IMR-90 (cell line): ENCODE data around the gene ARNT2. TPM values are rescaled to one million over a fixed set of nuclear protein-coding genes. Genes with fewer than 3 reads are reported as not detected.

Experiments
- ATAC-seq: fragments of 200-7000 bp; cut with Tn5 transposase; 2 replicates; pipeline ENCODE4 v1.9.1; 2020; ENCODE audit warnings: low read depth, mild to moderate bottlenecking, moderate library complexity
- BruUV-seq: library from RNA; stranded (reverse); fragments of 400-500 nt; replicated peaks from 2 replicates; lab custom pipeline; 2021; lab: Mats Ljungman, UMichigan
- CTCF ChIA-PET: fragments of 300-600 bp; formaldehyde crosslinking; extraction: SDS; loops from one replicate; lab custom pipeline; 2021; ENCODE audit warnings: antibody characterized with exemption; lab: Yijun Ruan, JAX
- POLR2A ChIA-PET: fragments of 300-600 bp; sonication (Branson Sonifier 250); formaldehyde crosslinking; loops from one replicate; lab custom pipeline; 2022; ENCODE audit warnings: antibody characterized with exemption; ENCODE audit not compliant: unreplicated experiment; lab: Charles Lee
- DNase-seq: peaks from one replicate; pipeline ENCODE4 v3.0.0; 2013
- H2AFZ ChIP-seq: replicated peaks from 2 replicates; pipeline ENCODE3; 2013; ENCODE audit warnings: low read length, mild to moderate bottlenecking; ENCODE audit not compliant: poor library complexity
- H2AK5ac ChIP-seq: 2 replicates; pipeline ENCODE4 v1.6.1; 2013; ENCODE audit warnings: low read depth, low read length, inconsistent platforms
- H2AK9ac ChIP-seq: replicated peaks from 2 replicates; pipeline ENCODE3; 2013; ENCODE audit warnings: mild to moderate bottlenecking, low read depth, low read length, moderate library complexity; ENCODE audit not compliant: poor library complexity
- H2BK120ac ChIP-seq: 2 replicates; pipeline ENCODE4 v1.6.1; 2013; ENCODE audit warnings: low read depth, low read length, inconsistent platforms
- H2BK15ac ChIP-seq: 3 replicates; pipeline ENCODE4 v1.6.1; 2013; ENCODE audit warnings: low read depth, low read length, inconsistent platforms
- H2BK20ac ChIP-seq: 2 replicates; pipeline ENCODE4 v1.6.1; 2013; ENCODE audit warnings: low read depth, mild to moderate bottlenecking, inconsistent platforms, low read length, moderate library complexity
- H2BK5ac ChIP-seq: 2 replicates; pipeline ENCODE4 v1.6.1; 2013; ENCODE audit warnings: mild to moderate bottlenecking, low read depth, low read length, inconsistent platforms; ENCODE audit not compliant: poor library complexity, severe bottlenecking
- H3K14ac ChIP-seq: replicated peaks from 2 replicates; pipeline ENCODE4 v1.6.1; 2013; ENCODE audit warnings: low read depth, low read length, inconsistent platforms
- H3K18ac ChIP-seq: 2 replicates; pipeline ENCODE4 v1.6.1; 2013; ENCODE audit warnings: low read depth, low read length, control low read depth
- H3K23ac ChIP-seq: 2 replicates; pipeline ENCODE4 v1.6.1; 2013; ENCODE audit warnings: low read depth, low read length, inconsistent platforms
- H3K27ac ChIP-seq: 2 replicates; pipeline ENCODE4 v1.5.1; 2013; ENCODE audit warnings: mild to moderate bottlenecking, control low read depth, low read length; ENCODE audit not compliant: insufficient read depth
- H3K27me3 ChIP-seq: 2 replicates; pipeline ENCODE4 v1.6.1; 2013; ENCODE audit warnings: low read length; ENCODE audit not compliant: control insufficient read depth, insufficient read depth
- H3K36me3 ChIP-seq: 2 replicates; pipeline ENCODE4 v1.6.1; 2013; ENCODE audit warnings: low read length, mixed read lengths; ENCODE audit not compliant: control insufficient read depth, insufficient read depth
- H3K4ac ChIP-seq: 2 replicates; pipeline ENCODE4 v1.6.1; 2013; ENCODE audit warnings: low read depth, low read length, inconsistent platforms
- H3K4me1 ChIP-seq: 2 replicates; pipeline ENCODE4 v1.6.1; 2013; ENCODE audit warnings: low read length, mixed read lengths; ENCODE audit not compliant: control insufficient read depth, insufficient read depth
- H3K4me2 ChIP-seq: 2 replicates; pipeline ENCODE4 v1.6.1; 2013; ENCODE audit warnings: low read depth, mild to moderate bottlenecking, control low read depth, low read length, moderate library complexity
- H3K4me3 ChIP-seq: 2 replicates; pipeline ENCODE4 v1.5.1; 2013; ENCODE audit warnings: low read depth, mild to moderate bottlenecking, control low read depth, low read length, moderate library complexity; ENCODE audit not compliant: insufficient read depth
- H3K56ac ChIP-seq: 2 replicates; pipeline ENCODE4 v1.6.1; 2013; ENCODE audit warnings: low read length, inconsistent platforms; ENCODE audit not compliant: insufficient read depth; ENCODE audit errors: extremely low read depth
- H3K79me1 ChIP-seq, 2 experiments: 2 replicates each; pipeline ENCODE4 v1.6.1; 2013; ENCODE audit warnings: low read length in 2 of 2, inconsistent platforms in 1 of 2, low read depth in 1 of 2
- H3K9ac ChIP-seq: 2 replicates; pipeline ENCODE4 v1.6.1; 2013; ENCODE audit warnings: low read depth, low read length, control low read depth
- H3K9me1 ChIP-seq: 2 replicates; pipeline ENCODE4 v1.6.1; 2013; ENCODE audit warnings: low read length, inconsistent platforms; ENCODE audit not compliant: insufficient read depth
- H3K9me3 ChIP-seq: 2 replicates; pipeline ENCODE4 v1.6.1; 2013; ENCODE audit warnings: low read length; ENCODE audit not compliant: control insufficient read depth, insufficient read depth
- H4K20me1 ChIP-seq: 2 replicates; pipeline ENCODE4 v1.6.1; 2013; ENCODE audit warnings: low read length, inconsistent platforms; ENCODE audit not compliant: insufficient read depth
- H4K5ac ChIP-seq: 2 replicates; pipeline ENCODE4 v1.6.1; 2013; ENCODE audit warnings: mild to moderate bottlenecking, low read depth, low read length, control low read depth
- H4K8ac ChIP-seq, 2 experiments: 2 replicates each; pipeline ENCODE4 v1.6.1; 2013; ENCODE audit warnings: low read depth in 2 of 2, low read length in 2 of 2, control low read depth in 1 of 2, inconsistent platforms in 1 of 2
- H4K91ac ChIP-seq: 2 replicates; pipeline ENCODE4 v1.6.1; 2013; ENCODE audit warnings: low read depth, low read length, inconsistent platforms; ENCODE audit not compliant: insufficient read depth
- BHLHE40 ChIP-seq: fragments of 150-350 bp; IDR thresholded peaks from 2 replicates; pipeline ENCODE4 v1.6.1; 2016; ENCODE audit warnings: mild to moderate bottlenecking, low read depth, low read length
- CHD1 ChIP-seq: IDR thresholded peaks from 2 replicates; pipeline ENCODE4 v1.6.1; 2012; ENCODE audit warnings: low read depth, low read length, improper control_type of control experiment
- ELK1 ChIP-seq: fragments of 150-350 bp; IDR thresholded peaks from 2 replicates; pipeline ENCODE4 v1.6.1; 2016; ENCODE audit warnings: low read depth, mild to moderate bottlenecking, low read length, moderate library complexity, borderline replicate concordance
- FOS ChIP-seq: fragments of 150-350 bp; IDR thresholded peaks from 2 replicates; pipeline ENCODE4 v1.6.1; 2016; ENCODE audit warnings: low read depth, low read length
- MAFK ChIP-seq: IDR thresholded peaks from 2 replicates; pipeline ENCODE4 v1.6.1; 2012; ENCODE audit warnings: low read depth, low read length, improper control_type of control experiment
- MAZ ChIP-seq: IDR thresholded peaks from 2 replicates; pipeline ENCODE4 v1.6.1; 2012; ENCODE audit warnings: low read depth, mild to moderate bottlenecking, low read length, improper control_type of control experiment, moderate library complexity, borderline replicate concordance
- MXI1 ChIP-seq: IDR thresholded peaks from 2 replicates; pipeline ENCODE4 v1.6.1; 2012; ENCODE audit warnings: low read depth, mild to moderate bottlenecking, low read length, moderate library complexity, borderline replicate concordance
- NFE2L2 ChIP-seq: fragments of 150-350 bp; IDR thresholded peaks from 2 replicates; pipeline ENCODE4 v1.6.1; 2016; ENCODE audit warnings: low read depth, mild to moderate bottlenecking, low read length
- POLR2A ChIP-seq: IDR thresholded peaks from 2 replicates; pipeline ENCODE4 v1.6.1; 2012; ENCODE audit warnings: mild to moderate bottlenecking, low read depth, low read length
- RFX5 ChIP-seq: IDR thresholded peaks from 2 replicates; pipeline ENCODE4 v1.8.0; 2012; ENCODE audit warnings: low read depth, mild to moderate bottlenecking, low read length, moderate library complexity
- WGBS, 2 experiments: methylation state at CpG; one replicate each; pipeline versions ENCODE4 v1.1.5 to v1.1.7; 2013; ENCODE audit warnings: missing lambda C conversion rate in 2 of 2; ENCODE audit not compliant: insufficient read length in 1 of 2; ENCODE audit errors: extremely low coverage in 2 of 2; 5-methylcytosine and 5-hydroxymethylcytosine counted together
- dilution Hi-C: fragments of 300-500 bp; cut with HindIII; formaldehyde crosslinking; loops from one replicate; pipeline ENCODE4 v1.14.3; 2018; ENCODE audit warnings: low sequenced_read_pairs; ENCODE audit not compliant: unreplicated experiment
- in situ Hi-C: fragments of 300-500 bp; cut with MboI; formaldehyde crosslinking; loops from 3 replicates; pipeline ENCODE4 v1.14.3; 2019; ENCODE audit warnings: low sequenced_read_pairs, inconsistent platforms, mixed read lengths
- intact Hi-C: fragments of 100-400 bp; cut with micrococcal nuclease; formaldehyde crosslinking; loops from 2 replicates; pipeline ENCODE4 v1.10.0; 2022
- polyA plus RNA-seq, 3 experiments: library from polyadenylated mRNA; depleted of rRNA; stranded (reverse); fragments of >200 nt; gene quantifications; 2 replicates each; pipeline ENCODE4 v1.2.3, GENCODE V29; 2012; ENCODE audit warnings: low replicate concordance in 1 of 3
- total RNA-seq: library from RNA; depleted of rRNA; stranded (reverse); fragments of >200 nt; gene quantifications from 2 replicates; pipeline ENCODE4 v1.2.3, GENCODE V29; 2012

ARNT2 gene
- total and polyA plus RNA-seq, 2 of the 4 experiments (the other 2 are of a cell fraction): 18.2 to 19.0 TPM

- no peak overlapping the region for H2BK5ac ChIP-seq
- peak overlapping the region; percentile 11; the same call in 1 of the 2 replicates for H2BK120ac ChIP-seq
- peaks cover 13% of the 10 kb centered on the region; the same call in 1 of the 2 replicates for H3K4me1 ChIP-seq
- H2AK5ac ChIP-seq: 0 out of 2 replicates have a peak overlapping the region, but pooled peaks have one; percentile 4
- H3K4me3 ChIP-seq: no peak overlapping the region
- dilution Hi-C loops (no loop called here), in situ Hi-C loops (no loop called here), intact Hi-C loops (no loop called here)
- peak overlapping the region; percentile 42; the same call in 1 of the 2 replicates for H2BK20ac ChIP-seq
- no peaks in the 10 kb centered on the region for H3K79me1 ChIP-seq
- H3K27me3 ChIP-seq: no peaks in the 10 kb centered on the region
- H3K4me2 ChIP-seq: no peak overlapping the region
- H3K56ac ChIP-seq: no peak overlapping the region
- peak overlapping the region in 1 of 2 experiments; percentile 40; a peak in 1 of 4 replicates for H4K8ac ChIP-seq
- H3K9ac ChIP-seq: no peak overlapping the region
- BruUV-seq: no TSS peak
- H3K9me1 ChIP-seq: no peaks in the 10 kb centered on the region
- CTCF ChIA-PET: no interaction called here
- no peaks in the 10 kb centered on the region for H3K9me3 ChIP-seq
- no peak overlapping the region for H2AK9ac ChIP-seq
- peak overlapping the region; percentile 78 for H3K14ac ChIP-seq
- no peak overlapping the region for H3K23ac ChIP-seq
- no peaks in the 10 kb centered on the region for H4K20me1 ChIP-seq
- POLR2A ChIA-PET: interaction anchor here (0.6 kb wide), 1 partner anchor 393 kb away, joined by 3 read pairs; no protein-coding TSS in a partner anchor
- no peak overlapping the region for H3K27ac ChIP-seq
- no peak overlapping the region for H4K5ac ChIP-seq
- no peak overlapping the region for H2AFZ ChIP-seq
- H2BK15ac ChIP-seq: peak overlapping the region; percentile 26; the same call in 1 of the 3 replicates
- H3K18ac ChIP-seq: peak overlapping the region; percentile 33; the same call in 1 of the 2 replicates
- ATAC-seq (no peak), DNase-seq (no peak)
- WGBS, 2 experiments: no CpG with 5 or more reads among the region's 4 CpGs
- peak overlapping the region; percentile 64; the same call in 1 of the 2 replicates for H3K4ac ChIP-seq
- H3K36me3 ChIP-seq: no peaks in the 10 kb centered on the region
- H4K91ac ChIP-seq: peak overlapping the region; percentile 32; the same call in 1 of the 2 replicates
- TF ChIP-seq CHD1 (no peak), MXI1 (no peak), BHLHE40 (no peak), POLR2A (no peak), RFX5 (no peak), MAZ (no peak), NFE2L2 (no peak), FOS (no peak), MAFK (no peak), ELK1 (no peak)
These were observed 203.3 kb downstream of the ARNT2 start for GRCh38 chr15:80607287-80607980.
